Measurements from ENCODE around the gene ENKUR. TPM values are rescaled to one million over a fixed set of nuclear protein-coding genes. Genes with fewer than 3 reads are reported as not detected.

The ENKUR gene
- total RNA-seq, 1 experiment from 2014 or later = 0.32 TPM

DNA sequence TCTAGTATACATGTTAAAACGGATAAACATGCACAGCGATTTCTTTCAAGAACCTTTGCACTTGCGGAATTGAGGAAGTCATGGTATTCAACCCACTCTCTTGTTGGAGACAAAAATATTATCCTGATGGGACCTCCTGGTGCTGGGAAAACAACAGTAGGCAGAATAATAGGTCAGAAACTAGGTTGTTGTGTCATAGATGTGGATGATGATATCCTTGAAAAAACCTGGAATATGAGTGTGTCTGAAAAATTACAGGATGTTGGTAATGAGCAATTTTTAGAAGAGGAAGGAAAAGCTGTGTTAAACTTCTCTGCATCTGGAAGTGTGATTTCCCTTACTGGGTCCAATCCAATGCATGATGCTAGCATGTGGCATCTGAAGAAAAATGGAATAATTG, 7.3 kb upstream of the ENKUR start:
- Histone ChIP-seq H3K9ac (ENCODE audit: low read length) (no peak overlapping the region), H3K4me3 (replicated peaks in 1 of 2; ENCODE audit: low read depth in 1 of 2, low read length in 2 of 2) (no peak overlapping the region), H3K4me1 (ENCODE audit: control insufficient read depth in 1 of 2, insufficient read depth in 2 of 2, low read length in 2 of 2) (no peaks in the 10 kb centered on the region), H3K27ac (ENCODE audit: low read depth, low read length) (no peak overlapping the region), H4K20me1 (ENCODE audit: insufficient read depth) (no peaks in the 10 kb centered on the region), H2AFZ (ENCODE audit: low read depth, low read length, poor library complexity, severe bottlenecking) (no peak overlapping the region), H3K27me3 (ENCODE audit: insufficient read depth, low read length) (no peaks in the 10 kb centered on the region), H3K4me2 (ENCODE audit: low read length) (no peak overlapping the region), H3K36me3 (ENCODE audit: control insufficient read depth in 1 of 2, insufficient read depth in 2 of 2, low read length in 2 of 2) (no peaks in the 10 kb centered on the region), H3K79me2 (ENCODE audit: insufficient read depth, low read length) (no peaks in the 10 kb centered on the region), H3K9me3 (ENCODE audit: control insufficient read depth in 1 of 2, insufficient read depth in 1 of 2, low read depth in 1 of 2, low read length in 2 of 2) (no peaks in the 10 kb centered on the region), H3K9me2 (ENCODE audit: insufficient read depth) (no peaks in the 10 kb centered on the region)
- BruUV-seq (replicated peaks) = no TSS peak
- ChIA-PET POLR2A (no interaction called here), CTCF (no interaction called here), RAD21 (ENCODE audit: low non-redundant PET in 1 of 2, low total read pairs in 2 of 2, uncharacterized antibody in 2 of 2, unreplicated experiment in 2 of 2) (no interaction called here)
- intact Hi-C loops (cut with micrococcal nuclease) = loop anchor here (10.0 kb wide), 1 partner anchor 202 kb away; no protein-coding TSS in a partner anchor
- DNase-seq (ENCODE audit: low read depth, low spot score) (no peak), ATAC-seq (no peak)
- TF ChIP-seq ZBTB33 (IDR thresholded peaks at IDR 0.05; ENCODE audit: extremely low read depth, insufficient replicate concordance, low read length) = no peak
- no peak for TF ChIP-seq SIN3A (IDR thresholded peaks at IDR 0.05; ENCODE audit: low read depth)
- TF ChIP-seq RAD21 (IDR thresholded peaks at IDR 0.05; ENCODE audit: low read depth) = no peak
- no peak for TF ChIP-seq ZNF274 (IDR thresholded peaks at IDR 0.05; ENCODE audit: low read depth, low read length)
- TF ChIP-seq EGR1 (IDR thresholded peaks at IDR 0.05; ENCODE audit: low read depth) = no peak
- TF ChIP-seq FOSL1 (IDR thresholded peaks at IDR 0.05; ENCODE audit: low read depth) = no peak
- TF ChIP-seq, protein P1, sequence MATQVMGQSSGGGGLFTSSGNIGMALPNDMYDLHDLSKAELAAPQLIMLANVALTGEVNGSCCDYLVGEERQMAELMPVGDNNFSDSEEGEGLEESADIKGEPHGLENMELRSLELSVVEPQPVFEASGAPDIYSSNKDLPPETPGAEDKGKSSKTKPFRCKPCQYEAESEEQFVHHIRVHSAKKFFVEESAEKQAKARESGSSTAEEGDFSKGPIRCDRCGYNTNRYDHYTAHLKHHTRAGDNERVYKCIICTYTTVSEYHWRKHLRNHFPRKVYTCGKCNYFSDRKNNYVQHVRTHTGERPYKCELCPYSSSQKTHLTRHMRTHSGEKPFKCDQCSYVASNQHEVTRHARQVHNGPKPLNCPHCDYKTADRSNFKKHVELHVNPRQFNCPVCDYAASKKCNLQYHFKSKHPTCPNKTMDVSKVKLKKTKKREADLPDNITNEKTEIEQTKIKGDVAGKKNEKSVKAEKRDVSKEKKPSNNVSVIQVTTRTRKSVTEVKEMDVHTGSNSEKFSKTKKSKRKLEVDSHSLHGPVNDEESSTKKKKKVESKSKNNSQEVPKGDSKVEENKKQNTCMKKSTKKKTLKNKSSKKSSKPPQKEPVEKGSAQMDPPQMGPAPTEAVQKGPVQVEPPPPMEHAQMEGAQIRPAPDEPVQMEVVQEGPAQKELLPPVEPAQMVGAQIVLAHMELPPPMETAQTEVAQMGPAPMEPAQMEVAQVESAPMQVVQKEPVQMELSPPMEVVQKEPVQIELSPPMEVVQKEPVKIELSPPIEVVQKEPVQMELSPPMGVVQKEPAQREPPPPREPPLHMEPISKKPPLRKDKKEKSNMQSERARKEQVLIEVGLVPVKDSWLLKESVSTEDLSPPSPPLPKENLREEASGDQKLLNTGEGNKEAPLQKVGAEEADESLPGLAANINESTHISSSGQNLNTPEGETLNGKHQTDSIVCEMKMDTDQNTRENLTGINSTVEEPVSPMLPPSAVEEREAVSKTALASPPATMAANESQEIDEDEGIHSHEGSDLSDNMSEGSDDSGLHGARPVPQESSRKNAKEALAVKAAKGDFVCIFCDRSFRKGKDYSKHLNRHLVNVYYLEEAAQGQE (IDR thresholded peaks at IDR 0.05; ENCODE audit: low read depth) = no peak
- TF ChIP-seq EZH2phosphoT487 (IDR thresholded peaks at IDR 0.05; ENCODE audit: borderline replicate concordance) = no peak
- TF ChIP-seq CTCF (IDR thresholded peaks at IDR 0.05 in 2 of 3, conservative IDR thresholded peaks at IDR 0.05 in 1 of 3; ENCODE audit: borderline replicate concordance in 1 of 3, insufficient read depth in 1 of 3, low read depth in 2 of 3, low read length in 2 of 3) = no peak
- no peak for TF ChIP-seq POLR2AphosphoS5 (IDR thresholded peaks at IDR 0.05; ENCODE audit: low read depth, low read length)

All from HCT116 (cell line).